Smooth muscle cell (in vitro differentiated cells): ENCODE data around the gene KIF4B. TPM values are rescaled to one million over a fixed set of nuclear protein-coding genes. Genes with fewer than 3 reads are reported as not detected.
"Not testable (repeated sequence)": the region's sequence is repeated elsewhere in the genome, so short reads cannot be mapped to it uniquely, and the experiment has no call there.

Experiments
- DNase-seq: peaks from one replicate; lab custom pipeline; 2025; ENCODE audit not compliant: unreplicated experiment; lab: John Stamatoyannopoulos, UW
- H2AFZ ChIP-seq: fragments of 200-600 bp; sonication (generic); 2 replicates; pipeline ENCODE4 v1.6.0; 2016; ENCODE audit warnings: antibody characterized with exemption, low read depth, mild to moderate bottlenecking
- H3F3A ChIP-seq: fragments of 200-600 bp; sonication (generic); 2 replicates; pipeline ENCODE4 v1.6.0; 2017; ENCODE audit warnings: antibody characterized with exemption, low read depth
- H3K27ac ChIP-seq: fragments of 200-600 bp; sonication (generic); 2 replicates; pipeline ENCODE4 v1.5.1; 2016; ENCODE audit warnings: low read depth, mild to moderate bottlenecking
- H3K27me3 ChIP-seq: fragments of 200-600 bp; sonication (generic); 2 replicates; pipeline ENCODE4 v1.6.1; 2016; ENCODE audit warnings: low read depth, mild to moderate bottlenecking
- H3K36me3 ChIP-seq: fragments of 200-600 bp; sonication (generic); 2 replicates; pipeline ENCODE4 v1.5.1; 2016; ENCODE audit warnings: low read depth
- H3K4me1 ChIP-seq: fragments of 200-600 bp; sonication (generic); 2 replicates; pipeline ENCODE4 v1.5.1; 2016; ENCODE audit warnings: low read depth
- H3K4me2 ChIP-seq: fragments of 200-600 bp; sonication (generic); 2 replicates; pipeline ENCODE4 v1.6.0; 2016; ENCODE audit warnings: mild to moderate bottlenecking
- H3K4me3 ChIP-seq: fragments of 200-600 bp; sonication (generic); 2 replicates; pipeline ENCODE4 v1.5.1; 2016; ENCODE audit warnings: mild to moderate bottlenecking
- H3K79me2 ChIP-seq: fragments of 200-600 bp; sonication (generic); 2 replicates; pipeline ENCODE4 v1.6.0; 2016; ENCODE audit warnings: low read depth, mild to moderate bottlenecking
- H3K9ac ChIP-seq: fragments of 200-600 bp; sonication (generic); 2 replicates; pipeline ENCODE4 v1.6.0; 2016; ENCODE audit warnings: low read depth
- H3K9me3 ChIP-seq: fragments of 200-600 bp; sonication (generic); replicated peaks from 2 replicates; pipeline ENCODE4 v1.5.1; 2016; ENCODE audit warnings: low read depth
- H4K20me1 ChIP-seq: fragments of 200-600 bp; sonication (generic); 2 replicates; pipeline ENCODE4 v1.6.0; 2016; ENCODE audit warnings: low read depth
- CTCF ChIP-seq: fragments of 200-600 bp; sonication (generic); IDR thresholded peaks from 2 replicates; pipeline ENCODE4 v1.5.1; 2017; ENCODE audit warnings: borderline replicate concordance, mild to moderate bottlenecking, antibody characterized with exemption; ENCODE audit not compliant: insufficient read depth, poor library complexity, severe bottlenecking
- WGBS: methylation state at CpG from one replicate; pipeline ENCODE4 v1.1.7; 2016; ENCODE audit warnings: low lambda C conversion rate; 5-methylcytosine and 5-hydroxymethylcytosine counted together
- polyA plus RNA-seq: library from polyadenylated mRNA; unstranded; fragments of >200 nt; fragmentation: Nextera tagmentation; extraction: Ambion mirVana; gene quantifications from 2 replicates; pipeline ENCODE4 v1.2.1, GENCODE V29; 2016
- total RNA-seq: library from RNA; depleted of rRNA; stranded (reverse); fragments of >200 nt; gene quantifications from 2 replicates; pipeline ENCODE4 v1.2.3, GENCODE V29; 2014

The KIF4B gene
- total and polyA plus RNA-seq, 2 experiments from 2014 or later: not detected

GRCh38 chr5:154972476-154973080, 41.0 kb upstream of the KIF4B start:
- H3K4me2 ChIP-seq: no peak overlapping the region
- no peak overlapping the region for H3K9ac ChIP-seq
- peaks cover 6% of the 10 kb centered on the region for H3K36me3 ChIP-seq
- no peak overlapping the region for H3K27ac ChIP-seq
- 73% methylated on average over 2 of the region's 2 CpGs for WGBS
- no peaks in the 10 kb centered on the region for H4K20me1 ChIP-seq
- H3K79me2 ChIP-seq: no peaks in the 10 kb centered on the region
- H3F3A ChIP-seq: no peaks in the 10 kb centered on the region
- H3K27me3 ChIP-seq: no peaks in the 10 kb centered on the region
- no peak overlapping the region for H3K4me3 ChIP-seq
- no peak for DNase-seq
- peak; percentile 72 for TF ChIP-seq CTCF
- H3K9me3 ChIP-seq: no peaks in the 10 kb centered on the region
- no peaks in the 10 kb centered on the region for H3K4me1 ChIP-seq
- no peak overlapping the region for H2AFZ ChIP-seq

- not testable (repeated sequence) for DNase-seq
- 96% methylated on average over 9 of the region's 9 CpGs for WGBS
Measured at GRCh38 chr5:154976082-154976481, 37.5 kb upstream of the KIF4B start.

GRCh38 chr5:154977409-154977808, 36.1 kb upstream of the KIF4B start:
- H3F3A ChIP-seq: no peaks in the 10 kb centered on the region
- no peaks in the 10 kb centered on the region for H3K79me2 ChIP-seq
- no peak for DNase-seq
- H3K9me3 ChIP-seq: no peaks in the 10 kb centered on the region
- no peak overlapping the region for H3K27ac ChIP-seq
- no peaks in the 10 kb centered on the region for H3K27me3 ChIP-seq
- no peaks in the 10 kb centered on the region for H4K20me1 ChIP-seq
- no peak overlapping the region for H3K4me3 ChIP-seq
- WGBS: 71% methylated on average over 1 of the region's 1 CpG
- H3K4me1 ChIP-seq: no peaks in the 10 kb centered on the region
- H3K36me3 ChIP-seq: no peaks in the 10 kb centered on the region
- TF ChIP-seq CTCF: no peak
- no peak overlapping the region for H2AFZ ChIP-seq
- no peak overlapping the region for H3K4me2 ChIP-seq
- no peak overlapping the region for H3K9ac ChIP-seq

More at GRCh38 chr5:154976082-154976481, 37.5 kb upstream of the KIF4B start:
- H3F3A ChIP-seq, H4K20me1 ChIP-seq, H3K36me3 ChIP-seq, H3K4me2 ChIP-seq, H3K9me3 ChIP-seq, H3K9ac ChIP-seq, H3K79me2 ChIP-seq, H3K27me3 ChIP-seq, H3K4me1 ChIP-seq, H3K4me3 ChIP-seq, H2AFZ ChIP-seq, H3K27ac ChIP-seq: not testable (repeated sequence)

- H2AFZ ChIP-seq, H3K4me3 ChIP-seq, H3K36me3 ChIP-seq, H3K9me3 ChIP-seq, H3K4me2 ChIP-seq, H3K4me1 ChIP-seq, H3K27me3 ChIP-seq, H3K79me2 ChIP-seq, DNase-seq, H3F3A ChIP-seq, H3K9ac ChIP-seq, H3K27ac ChIP-seq, H4K20me1 ChIP-seq: not testable (repeated sequence)
- WGBS: 86% methylated on average over 2 of the region's 2 CpGs
Measured at GRCh38 chr5:154978294-154978693, 35.3 kb upstream of the KIF4B start.

- Histone ChIP-seq H3K4me2 (no peak overlapping the region), H4K20me1 (no peaks in the 10 kb centered on the region), H2AFZ (no peak overlapping the region), H3K27ac (no peak overlapping the region), H3F3A (no peaks in the 10 kb centered on the region), H3K4me3 (no peak overlapping the region), H3K27me3 (no peaks in the 10 kb centered on the region), H3K9me3 (no peaks in the 10 kb centered on the region), H3K9ac (no peak overlapping the region), H3K36me3 (no peaks in the 10 kb centered on the region), H3K4me1 (no peaks in the 10 kb centered on the region), H3K79me2 (no peaks in the 10 kb centered on the region)
- 89% methylated on average over 8 of the region's 8 CpGs for WGBS
- no peak for TF ChIP-seq CTCF
- DNase-seq: no peak
Measured at GRCh38 chr5:154984946-154985516, 28.5 kb upstream of the KIF4B start.
